GM23338 (cell line): ENCODE results near the gene PSMB7.

Experiments used
- CREB1 ChIP-seq: fragments of 250-450 bp; sonication (Bioruptor Pico); IDR thresholded peaks from 2 replicates; pipeline ENCODE4 v1.5.0; 2020; ENCODE audit warnings: low read depth, mild to moderate bottlenecking, moderate library complexity
- EZH2 ChIP-seq: fragments of 200-600 bp; sonication (generic); IDR thresholded peaks from one replicate; pipeline ENCODE4 v1.8.0; 2017; ENCODE audit warnings: antibody characterized with exemption, mild to moderate bottlenecking, low read depth; ENCODE audit not compliant: unreplicated experiment
- EZH2phosphoT487 ChIP-seq: fragments of 200-600 bp; sonication (generic); IDR thresholded peaks from one replicate; pipeline ENCODE4 v1.8.1; 2018; ENCODE audit warnings: antibody characterized with exemption; ENCODE audit not compliant: unreplicated experiment
- JUNB ChIP-seq: IDR thresholded peaks from one replicate; pipeline ENCODE4 v1.6.1; 2016; ENCODE audit warnings: antibody characterized with exemption; ENCODE audit not compliant: unreplicated experiment
- NANOG ChIP-seq: IDR thresholded peaks from 2 replicates; pipeline ENCODE4 v1.6.1; 2016; ENCODE audit warnings: antibody characterized with exemption, borderline replicate concordance
- POLR2AphosphoS5 ChIP-seq: IDR thresholded peaks from 2 replicates; pipeline ENCODE4 v1.6.1; 2016; ENCODE audit warnings: antibody characterized with exemption, low read depth
- STAT1 ChIP-seq: IDR thresholded peaks from one replicate; pipeline ENCODE4 v1.6.1; 2016; ENCODE audit warnings: antibody characterized with exemption; ENCODE audit not compliant: unreplicated experiment
- ZNF114 ChIP-seq: fragments of 250-450 bp; sonication (Bioruptor Pico); IDR thresholded peaks from 2 replicates; pipeline ENCODE4 v1.5.0; 2020; ENCODE audit warnings: mild to moderate bottlenecking, moderate library complexity
- ZNF331 ChIP-seq: fragments of 250-450 bp; sonication (Bioruptor Pico); IDR thresholded peaks from 2 replicates; pipeline ENCODE4 v1.5.0; 2020; ENCODE audit warnings: low read depth, mild to moderate bottlenecking, moderate library complexity
- TF ChIP-seq, protein P1 (sequence below), 2 experiments: fragments of 200-600 bp in 1 of 2; sonication (generic) in 1 of 2; conservative IDR thresholded peaks; 2 replicates each; pipeline versions ENCODE4 v1.5.1 to v1.6.1; 2016 to 2017; ENCODE audit warnings: antibody characterized with exemption in 2 of 2, low read depth in 2 of 2, mild to moderate bottlenecking in 2 of 2, moderate library complexity in 1 of 2
- TF ChIP-seq, protein P2 (sequence below): IDR thresholded peaks from one replicate; pipeline ENCODE4 v1.6.1; 2018; ENCODE audit warnings: antibody characterized with exemption; ENCODE audit not compliant: unreplicated experiment
- TF ChIP-seq, protein P3 (sequence below): IDR thresholded peaks from 2 replicates; pipeline ENCODE4 v1.6.1; 2016; ENCODE audit warnings: antibody characterized with exemption
- TF ChIP-seq, protein P4 (sequence below): fragments of 250-450 bp; sonication (Bioruptor Pico); IDR thresholded peaks from 2 replicates; pipeline ENCODE4 v1.5.0; 2020; ENCODE audit warnings: mild to moderate bottlenecking, moderate library complexity

DNA sequence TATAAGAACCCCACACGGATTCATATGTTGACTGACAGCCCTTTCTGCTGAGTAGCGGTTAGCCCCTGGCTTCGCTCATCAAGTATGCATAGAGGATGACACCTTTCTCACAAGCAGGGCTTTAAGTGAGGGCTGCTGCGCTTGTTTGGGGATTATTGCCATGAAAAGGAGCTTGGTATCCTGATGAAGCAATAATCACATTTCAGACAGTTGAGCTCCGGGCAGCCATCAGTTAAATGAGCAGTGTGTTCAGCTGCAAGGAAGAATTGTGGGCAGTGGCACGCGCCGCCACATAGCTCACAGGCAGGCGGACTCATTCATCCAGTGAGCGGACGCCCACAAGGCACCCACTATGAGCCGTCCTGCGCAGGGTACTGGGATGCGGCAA is 79.9 kb downstream of the PSMB7 start:
- TF ChIP-seq, protein P1, sequence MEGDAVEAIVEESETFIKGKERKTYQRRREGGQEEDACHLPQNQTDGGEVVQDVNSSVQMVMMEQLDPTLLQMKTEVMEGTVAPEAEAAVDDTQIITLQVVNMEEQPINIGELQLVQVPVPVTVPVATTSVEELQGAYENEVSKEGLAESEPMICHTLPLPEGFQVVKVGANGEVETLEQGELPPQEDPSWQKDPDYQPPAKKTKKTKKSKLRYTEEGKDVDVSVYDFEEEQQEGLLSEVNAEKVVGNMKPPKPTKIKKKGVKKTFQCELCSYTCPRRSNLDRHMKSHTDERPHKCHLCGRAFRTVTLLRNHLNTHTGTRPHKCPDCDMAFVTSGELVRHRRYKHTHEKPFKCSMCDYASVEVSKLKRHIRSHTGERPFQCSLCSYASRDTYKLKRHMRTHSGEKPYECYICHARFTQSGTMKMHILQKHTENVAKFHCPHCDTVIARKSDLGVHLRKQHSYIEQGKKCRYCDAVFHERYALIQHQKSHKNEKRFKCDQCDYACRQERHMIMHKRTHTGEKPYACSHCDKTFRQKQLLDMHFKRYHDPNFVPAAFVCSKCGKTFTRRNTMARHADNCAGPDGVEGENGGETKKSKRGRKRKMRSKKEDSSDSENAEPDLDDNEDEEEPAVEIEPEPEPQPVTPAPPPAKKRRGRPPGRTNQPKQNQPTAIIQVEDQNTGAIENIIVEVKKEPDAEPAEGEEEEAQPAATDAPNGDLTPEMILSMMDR (conservative IDR thresholded peaks at IDR 0.05; ENCODE audit: low read depth in 2 of 2) = no peak
- no peak for TF ChIP-seq CREB1
- no peak for TF ChIP-seq POLR2AphosphoS5
- TF ChIP-seq EZH2 = no peak
- TF ChIP-seq, protein P2, sequence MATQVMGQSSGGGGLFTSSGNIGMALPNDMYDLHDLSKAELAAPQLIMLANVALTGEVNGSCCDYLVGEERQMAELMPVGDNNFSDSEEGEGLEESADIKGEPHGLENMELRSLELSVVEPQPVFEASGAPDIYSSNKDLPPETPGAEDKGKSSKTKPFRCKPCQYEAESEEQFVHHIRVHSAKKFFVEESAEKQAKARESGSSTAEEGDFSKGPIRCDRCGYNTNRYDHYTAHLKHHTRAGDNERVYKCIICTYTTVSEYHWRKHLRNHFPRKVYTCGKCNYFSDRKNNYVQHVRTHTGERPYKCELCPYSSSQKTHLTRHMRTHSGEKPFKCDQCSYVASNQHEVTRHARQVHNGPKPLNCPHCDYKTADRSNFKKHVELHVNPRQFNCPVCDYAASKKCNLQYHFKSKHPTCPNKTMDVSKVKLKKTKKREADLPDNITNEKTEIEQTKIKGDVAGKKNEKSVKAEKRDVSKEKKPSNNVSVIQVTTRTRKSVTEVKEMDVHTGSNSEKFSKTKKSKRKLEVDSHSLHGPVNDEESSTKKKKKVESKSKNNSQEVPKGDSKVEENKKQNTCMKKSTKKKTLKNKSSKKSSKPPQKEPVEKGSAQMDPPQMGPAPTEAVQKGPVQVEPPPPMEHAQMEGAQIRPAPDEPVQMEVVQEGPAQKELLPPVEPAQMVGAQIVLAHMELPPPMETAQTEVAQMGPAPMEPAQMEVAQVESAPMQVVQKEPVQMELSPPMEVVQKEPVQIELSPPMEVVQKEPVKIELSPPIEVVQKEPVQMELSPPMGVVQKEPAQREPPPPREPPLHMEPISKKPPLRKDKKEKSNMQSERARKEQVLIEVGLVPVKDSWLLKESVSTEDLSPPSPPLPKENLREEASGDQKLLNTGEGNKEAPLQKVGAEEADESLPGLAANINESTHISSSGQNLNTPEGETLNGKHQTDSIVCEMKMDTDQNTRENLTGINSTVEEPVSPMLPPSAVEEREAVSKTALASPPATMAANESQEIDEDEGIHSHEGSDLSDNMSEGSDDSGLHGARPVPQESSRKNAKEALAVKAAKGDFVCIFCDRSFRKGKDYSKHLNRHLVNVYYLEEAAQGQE = no peak
- no peak for TF ChIP-seq JUNB
- TF ChIP-seq, protein P3, sequence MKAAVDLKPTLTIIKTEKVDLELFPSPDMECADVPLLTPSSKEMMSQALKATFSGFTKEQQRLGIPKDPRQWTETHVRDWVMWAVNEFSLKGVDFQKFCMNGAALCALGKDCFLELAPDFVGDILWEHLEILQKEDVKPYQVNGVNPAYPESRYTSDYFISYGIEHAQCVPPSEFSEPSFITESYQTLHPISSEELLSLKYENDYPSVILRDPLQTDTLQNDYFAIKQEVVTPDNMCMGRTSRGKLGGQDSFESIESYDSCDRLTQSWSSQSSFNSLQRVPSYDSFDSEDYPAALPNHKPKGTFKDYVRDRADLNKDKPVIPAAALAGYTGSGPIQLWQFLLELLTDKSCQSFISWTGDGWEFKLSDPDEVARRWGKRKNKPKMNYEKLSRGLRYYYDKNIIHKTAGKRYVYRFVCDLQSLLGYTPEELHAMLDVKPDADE = no peak
- TF ChIP-seq STAT1 = no peak
- TF ChIP-seq EZH2phosphoT487 = no peak
- TF ChIP-seq ZNF114 = no peak
- TF ChIP-seq ZNF331 (CRISPR knock-in tag) = no peak
- TF ChIP-seq, protein P4, sequence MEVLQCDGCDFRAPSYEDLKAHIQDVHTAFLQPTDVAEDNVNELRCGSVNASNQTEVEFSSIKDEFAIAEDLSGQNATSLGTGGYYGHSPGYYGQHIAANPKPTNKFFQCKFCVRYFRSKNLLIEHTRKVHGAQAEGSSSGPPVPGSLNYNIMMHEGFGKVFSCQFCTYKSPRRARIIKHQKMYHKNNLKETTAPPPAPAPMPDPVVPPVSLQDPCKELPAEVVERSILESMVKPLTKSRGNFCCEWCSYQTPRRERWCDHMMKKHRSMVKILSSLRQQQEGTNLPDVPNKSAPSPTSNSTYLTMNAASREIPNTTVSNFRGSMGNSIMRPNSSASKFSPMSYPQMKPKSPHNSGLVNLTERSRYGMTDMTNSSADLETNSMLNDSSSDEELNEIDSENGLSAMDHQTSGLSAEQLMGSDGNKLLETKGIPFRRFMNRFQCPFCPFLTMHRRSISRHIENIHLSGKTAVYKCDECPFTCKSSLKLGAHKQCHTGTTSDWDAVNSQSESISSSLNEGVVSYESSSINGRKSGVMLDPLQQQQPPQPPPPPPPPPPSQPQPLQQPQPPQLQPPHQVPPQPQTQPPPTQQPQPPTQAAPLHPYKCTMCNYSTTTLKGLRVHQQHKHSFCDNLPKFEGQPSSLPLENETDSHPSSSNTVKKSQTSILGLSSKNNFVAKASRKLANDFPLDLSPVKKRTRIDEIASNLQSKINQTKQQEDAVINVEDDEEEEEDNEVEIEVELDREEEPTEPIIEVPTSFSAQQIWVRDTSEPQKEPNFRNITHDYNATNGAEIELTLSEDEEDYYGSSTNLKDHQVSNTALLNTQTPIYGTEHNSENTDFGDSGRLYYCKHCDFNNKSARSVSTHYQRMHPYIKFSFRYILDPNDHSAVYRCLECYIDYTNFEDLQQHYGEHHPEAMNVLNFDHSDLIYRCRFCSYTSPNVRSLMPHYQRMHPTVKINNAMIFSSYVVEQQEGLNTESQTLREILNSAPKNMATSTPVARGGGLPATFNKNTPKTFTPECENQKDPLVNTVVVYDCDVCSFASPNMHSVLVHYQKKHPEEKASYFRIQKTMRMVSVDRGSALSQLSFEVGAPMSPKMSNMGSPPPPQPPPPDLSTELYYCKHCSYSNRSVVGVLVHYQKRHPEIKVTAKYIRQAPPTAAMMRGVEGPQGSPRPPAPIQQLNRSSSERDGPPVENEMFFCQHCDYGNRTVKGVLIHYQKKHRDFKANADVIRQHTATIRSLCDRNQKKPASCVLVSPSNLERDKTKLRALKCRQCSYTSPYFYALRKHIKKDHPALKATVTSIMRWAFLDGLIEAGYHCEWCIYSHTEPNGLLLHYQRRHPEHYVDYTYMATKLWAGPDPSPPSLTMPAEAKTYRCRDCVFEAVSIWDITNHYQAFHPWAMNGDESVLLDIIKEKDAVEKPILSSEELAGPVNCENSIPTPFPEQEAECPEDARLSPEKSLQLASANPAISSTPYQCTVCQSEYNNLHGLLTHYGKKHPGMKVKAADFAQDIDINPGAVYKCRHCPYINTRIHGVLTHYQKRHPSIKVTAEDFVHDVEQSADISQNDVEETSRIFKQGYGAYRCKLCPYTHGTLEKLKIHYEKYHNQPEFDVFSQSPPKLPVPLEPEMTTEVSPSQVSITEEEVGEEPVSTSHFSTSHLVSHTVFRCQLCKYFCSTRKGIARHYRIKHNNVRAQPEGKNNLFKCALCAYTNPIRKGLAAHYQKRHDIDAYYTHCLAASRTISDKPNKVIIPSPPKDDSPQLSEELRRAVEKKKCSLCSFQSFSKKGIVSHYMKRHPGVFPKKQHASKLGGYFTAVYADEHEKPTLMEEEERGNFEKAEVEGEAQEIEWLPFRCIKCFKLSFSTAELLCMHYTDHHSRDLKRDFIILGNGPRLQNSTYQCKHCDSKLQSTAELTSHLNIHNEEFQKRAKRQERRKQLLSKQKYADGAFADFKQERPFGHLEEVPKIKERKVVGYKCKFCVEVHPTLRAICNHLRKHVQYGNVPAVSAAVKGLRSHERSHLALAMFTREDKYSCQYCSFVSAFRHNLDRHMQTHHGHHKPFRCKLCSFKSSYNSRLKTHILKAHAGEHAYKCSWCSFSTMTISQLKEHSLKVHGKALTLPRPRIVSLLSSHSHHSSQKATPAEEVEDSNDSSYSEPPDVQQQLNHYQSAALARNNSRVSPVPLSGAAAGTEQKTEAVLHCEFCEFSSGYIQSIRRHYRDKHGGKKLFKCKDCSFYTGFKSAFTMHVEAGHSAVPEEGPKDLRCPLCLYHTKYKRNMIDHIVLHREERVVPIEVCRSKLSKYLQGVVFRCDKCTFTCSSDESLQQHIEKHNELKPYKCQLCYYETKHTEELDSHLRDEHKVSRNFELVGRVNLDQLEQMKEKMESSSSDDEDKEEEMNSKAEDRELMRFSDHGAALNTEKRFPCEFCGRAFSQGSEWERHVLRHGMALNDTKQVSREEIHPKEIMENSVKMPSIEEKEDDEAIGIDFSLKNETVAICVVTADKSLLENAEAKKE (CRISPR knock-in tag) = no peak
- no peak for TF ChIP-seq NANOG
